WTC11 (cell line): ENCODE measurements around the gene AHCYL1. TPM values are rescaled to one million over a fixed set of nuclear protein-coding genes. Genes with fewer than 3 reads are reported as not detected.

Experiments
- ATAC-seq: fragments of 200-7000 bp; cut with Tn5 transposase; 2 replicates; pipeline ENCODE4 v1.10.0; 2021; ENCODE audit warnings: mild to moderate bottlenecking, moderate library complexity
- CTCF ChIA-PET: fragments of 300-600 bp; sonication (Branson Sonifier 250); formaldehyde crosslinking; loops from one replicate; lab custom pipeline; 2021; ENCODE audit warnings: antibody characterized with exemption; lab: Charles Lee
- POLR2A ChIA-PET: fragments of 350-600 bp; sonication (Branson Sonifier 250); formaldehyde crosslinking; loops from one replicate; lab custom pipeline; 2021; ENCODE audit warnings: antibody characterized with exemption; lab: Charles Lee
- DNase-seq: peaks from one replicate; pipeline ENCODE4 v3.0.0; 2021; ENCODE audit warnings: low spot score
- H3K27ac Mint-ChIP-seq: 2 replicates; pipeline ENCODE4 v1.8.0; 2021; ENCODE audit warnings: mixed read lengths
- H3K27me3 Mint-ChIP-seq: 2 replicates; pipeline ENCODE4 v1.8.0; 2021; ENCODE audit warnings: low read depth, mild to moderate bottlenecking, moderate library complexity, mixed read lengths
- H3K36me3 Mint-ChIP-seq: 2 replicates; pipeline ENCODE4 v1.8.0; 2021; ENCODE audit warnings: mixed read lengths
- H3K4me1 Mint-ChIP-seq: 2 replicates; pipeline ENCODE4 v1.8.0; 2022; ENCODE audit warnings: mixed read lengths
- H3K4me3 Mint-ChIP-seq: 2 replicates; pipeline ENCODE4 v1.8.0; 2021; ENCODE audit warnings: mild to moderate bottlenecking, moderate library complexity, mixed read lengths
- H3K9me3 Mint-ChIP-seq: 2 replicates; pipeline ENCODE4 v1.8.0; 2021; ENCODE audit warnings: mixed read lengths
- ATF3 ChIP-seq: sonication (generic); formaldehyde crosslinking; conservative IDR thresholded peaks from 2 replicates; pipeline ENCODE4 v1.8.1; 2022; ENCODE audit warnings: mild to moderate bottlenecking, missing genetic modification reagents
- E2F1 ChIP-seq: sonication (generic); formaldehyde crosslinking; IDR thresholded peaks from 2 replicates; pipeline ENCODE4 v1.8.0; 2022; ENCODE audit warnings: mild to moderate bottlenecking, missing genetic modification reagents
- E2F4 ChIP-seq: sonication (generic); formaldehyde crosslinking; IDR thresholded peaks from 2 replicates; pipeline ENCODE4 v1.8.1; 2022; ENCODE audit warnings: low read depth, mild to moderate bottlenecking, moderate library complexity, missing genetic modification reagents, borderline replicate concordance
- ERG ChIP-seq: fragments of 250-450 bp; sonication (Bioruptor Pico); IDR thresholded peaks from 2 replicates; pipeline ENCODE4 v1.8.0; 2021; ENCODE audit warnings: mild to moderate bottlenecking
- GABPB1 ChIP-seq: sonication (generic); formaldehyde crosslinking; IDR thresholded peaks from 2 replicates; pipeline ENCODE4 v1.8.1; 2023; ENCODE audit warnings: mild to moderate bottlenecking, missing genetic modification reagents
- JUN ChIP-seq: sonication (generic); formaldehyde crosslinking; IDR thresholded peaks from 2 replicates; pipeline ENCODE4 v1.8.0; 2023; ENCODE audit warnings: mild to moderate bottlenecking, missing genetic modification reagents
- MYBL2 ChIP-seq: sonication (generic); formaldehyde crosslinking; IDR thresholded peaks from 2 replicates; pipeline ENCODE4 v1.8.1; 2023; ENCODE audit warnings: mild to moderate bottlenecking, moderate library complexity, missing genetic modification reagents
- NFATC4 ChIP-seq: fragments of 250-450 bp; sonication (Bioruptor Pico); IDR thresholded peaks from 2 replicates; pipeline ENCODE4 v1.9.0; 2021; ENCODE audit warnings: mild to moderate bottlenecking
- NR1H2 ChIP-seq: sonication (generic); formaldehyde crosslinking; IDR thresholded peaks from 2 replicates; pipeline ENCODE4 v1.9.0; 2021; ENCODE audit warnings: mild to moderate bottlenecking, moderate library complexity, missing genetic modification reagents
- NR3C1 ChIP-seq: sonication (generic); formaldehyde crosslinking; conservative IDR thresholded peaks from 2 replicates; pipeline ENCODE4 v1.8.1; 2023; ENCODE audit warnings: low read depth, mild to moderate bottlenecking, missing genetic modification reagents
- PRDM15 ChIP-seq: sonication (generic); formaldehyde crosslinking; IDR thresholded peaks from 2 replicates; pipeline ENCODE4 v1.8.0; 2022; ENCODE audit warnings: missing genetic modification reagents
- RELA ChIP-seq: sonication (generic); formaldehyde crosslinking; IDR thresholded peaks from 2 replicates; pipeline ENCODE4 v1.8.1; 2022; ENCODE audit warnings: missing genetic modification reagents, mild to moderate bottlenecking, borderline replicate concordance
- RORB ChIP-seq: fragments of 250-450 bp; sonication (Bioruptor Pico); IDR thresholded peaks from 2 replicates; pipeline ENCODE4 v1.9.0; 2021; ENCODE audit warnings: mild to moderate bottlenecking
- USF1 ChIP-seq: sonication (generic); formaldehyde crosslinking; IDR thresholded peaks from 2 replicates; pipeline ENCODE4 v1.8.0; 2022; ENCODE audit warnings: mild to moderate bottlenecking, missing genetic modification reagents
- ZNF532 ChIP-seq: fragments of 250-450 bp; sonication (Bioruptor Pico); IDR thresholded peaks from 2 replicates; pipeline ENCODE4 v1.9.0; 2021; ENCODE audit warnings: mild to moderate bottlenecking, borderline replicate concordance
- ZSCAN18 ChIP-seq: fragments of 250-450 bp; sonication (Bioruptor Pico); IDR thresholded peaks from 2 replicates; pipeline ENCODE4 v2.1.2; 2022; ENCODE audit warnings: mild to moderate bottlenecking, moderate library complexity
- total RNA-seq: library from RNA; stranded (reverse); gene quantifications from 3 replicates; pipeline ENCODE4 v1.2.3, GENCODE V29; 2021

AHCYL1 gene
- total RNA-seq, 1 experiment from 2014 or later, result 92.1 TPM

- Mint-ChIP-seq H3K4me3 (no peak overlapping the region), H3K27me3 (no peaks in the 10 kb centered on the region), H3K27ac (0 out of 2 replicates have a peak overlapping the region, but pooled peaks have one; percentile 50), H3K4me1 (peaks cover 11% of the 10 kb centered on the region), H3K9me3 (no peaks in the 10 kb centered on the region), H3K36me3 (peaks cover 62% of the 10 kb centered on the region)
- ChIA-PET CTCF (interaction anchor here (0.6 to 4.0 kb wide), 11 partner anchors 13 to 235 kb away, joined by 3 to 45 read pairs (median 4); partner anchors contain the start of genes AHCYL1 and STRIP1), POLR2A (no interaction called here)
- DNase-seq (no peak), ATAC-seq (peak; percentile 88)
- no peak for TF ChIP-seq ZNF532
- TF ChIP-seq RELA, result no peak
- no peak for TF ChIP-seq GABPB1 (CRISPR knock-in tag)
- TF ChIP-seq NR1H2, result no peak
- no peak for TF ChIP-seq E2F4 (CRISPR knock-in tag)
- no peak for TF ChIP-seq JUN (CRISPR knock-in tag)
- TF ChIP-seq ERG (CRISPR knock-in tag), result no peak
- TF ChIP-seq USF1 (CRISPR knock-in tag), result no peak
- no peak for TF ChIP-seq RORB (CRISPR knock-in tag)
These were observed 27.0 kb downstream of the AHCYL1 start for GRCh38 chr1:110011527-110012041.

GRCh38 chr1:110012100-110012780 is 27.7 kb downstream of the AHCYL1 start:
- Mint-ChIP-seq H3K27ac (no peak overlapping the region), H3K36me3 (peaks cover 68% of the 10 kb centered on the region), H3K27me3 (no peaks in the 10 kb centered on the region), H3K9me3 (no peaks in the 10 kb centered on the region), H3K4me1 (peaks cover 5% of the 10 kb centered on the region), H3K4me3 (no peak overlapping the region)
- DNase-seq (no peak), ATAC-seq (no peak)
- TF ChIP-seq NFATC4 (CRISPR knock-in tag) (no peak), NR3C1 (CRISPR knock-in tag) (no peak), ATF3 (CRISPR knock-in tag) (no peak), GABPB1 (CRISPR knock-in tag) (no peak), E2F1 (CRISPR knock-in tag) (no peak), ZSCAN18 (CRISPR knock-in tag) (no peak), MYBL2 (no peak), PRDM15 (CRISPR knock-in tag) (no peak), NR1H2 (no peak)
- POLR2A ChIA-PET, result no interaction called here
- CTCF ChIA-PET, result interaction anchor here (1.0 to 4.0 kb wide), 9 partner anchors 13 to 235 kb away, joined by 3 to 45 read pairs (median 4); partner anchors contain the start of genes AHCYL1 and STRIP1
